ENCODE data around the gene CLGN. TPM values are rescaled to one million over a fixed set of nuclear protein-coding genes. Genes with fewer than 3 reads are reported as not detected.

The CLGN gene
- polyA plus RNA-seq, 1 donor (not counting 4 experiments of a cell fraction or from before 2014, with no cell fraction given) = not detected

GRCh38 chr4:140343303-140343702 is 84.1 kb downstream of the CLGN start:
- DNase-seq (ENCODE audit: low read depth, low spot score) = no peak
- no peaks in the 10 kb centered on the region for H3K4me1 ChIP-seq (ENCODE audit: control insufficient read depth, extremely low read depth, insufficient read depth, low read length)
- no peaks in the 10 kb centered on the region for H3K9me1 ChIP-seq (ENCODE audit: control insufficient read depth, extremely low read depth, insufficient read depth, low read length)
- H3K79me2 ChIP-seq (ENCODE audit: control insufficient read depth, insufficient read depth, low read length) = no peaks in the 10 kb centered on the region
- no peaks in the 10 kb centered on the region for H3K36me3 ChIP-seq (ENCODE audit: control insufficient read depth in 2 of 2, extremely low read depth in 1 of 2, insufficient read depth in 2 of 2, low read length in 2 of 2)
- dilution Hi-C loops (cut with MboI; ENCODE audit: extremely low pct_ligation_motif_present, low sequenced_read_pairs) = no loop called here
- H3K4me2 ChIP-seq (ENCODE audit: control insufficient read depth, extremely low read depth, insufficient read depth, low read depth, low read length) = peak overlapping the region; percentile 34
- TF ChIP-seq CTCF (optimal IDR thresholded peaks at IDR 0.05 in 1 of 3, IDR thresholded peaks at IDR 0.05 in 1 of 3, conservative IDR thresholded peaks at IDR 0.05 in 1 of 3; ENCODE audit: extremely low read depth in 1 of 3, insufficient read depth in 2 of 3, low read length in 3 of 3) (no peak), EZH2 (IDR thresholded peaks at IDR 0.05; ENCODE audit: low read length) (no peak)
- H4K20me1 ChIP-seq (ENCODE audit: control insufficient read depth, extremely low read depth, insufficient read depth, low read length) = no peaks in the 10 kb centered on the region
- H3K4me3 ChIP-seq (ENCODE audit: control insufficient read depth in 2 of 3, extremely low read depth in 1 of 3, insufficient read depth in 2 of 3, low read depth in 1 of 3, low read length in 3 of 3) = no peak overlapping the region
- H3K9ac ChIP-seq (ENCODE audit: control insufficient read depth, extremely low read depth, insufficient read depth, low read length) = no peak overlapping the region
- H3K9me3 ChIP-seq (ENCODE audit: control insufficient read depth, low read depth, low read length) = no peaks in the 10 kb centered on the region
- H2AFZ ChIP-seq (ENCODE audit: control insufficient read depth, low read length) = no peak overlapping the region
- H3K27ac ChIP-seq (ENCODE audit: control insufficient read depth, insufficient read depth, low read length) = no peak overlapping the region
- H3K27me3 ChIP-seq (ENCODE audit: control insufficient read depth, extremely low read depth, insufficient read depth, low read length) = peaks cover 3% of the 10 kb centered on the region
- FAIRE-seq = peak; percentile 39

- H3K4me3 ChIP-seq (ENCODE audit: control insufficient read depth in 2 of 3, extremely low read depth in 1 of 3, insufficient read depth in 2 of 3, low read depth in 1 of 3, low read length in 3 of 3) = no peak overlapping the region
- no peaks in the 10 kb centered on the region for H3K9me1 ChIP-seq (ENCODE audit: control insufficient read depth, extremely low read depth, insufficient read depth, low read length)
- no peak overlapping the region for H3K4me2 ChIP-seq (ENCODE audit: control insufficient read depth, extremely low read depth, insufficient read depth, low read depth, low read length)
- TF ChIP-seq EZH2 (IDR thresholded peaks at IDR 0.05; ENCODE audit: low read length) (no peak), CTCF (optimal IDR thresholded peaks at IDR 0.05 in 1 of 3, IDR thresholded peaks at IDR 0.05 in 1 of 3, conservative IDR thresholded peaks at IDR 0.05 in 1 of 3; ENCODE audit: extremely low read depth in 1 of 3, insufficient read depth in 2 of 3, low read length in 3 of 3) (no peak)
- H3K9ac ChIP-seq (ENCODE audit: control insufficient read depth, extremely low read depth, insufficient read depth, low read length) = no peak overlapping the region
- H3K36me3 ChIP-seq (ENCODE audit: control insufficient read depth in 2 of 2, extremely low read depth in 1 of 2, insufficient read depth in 2 of 2, low read length in 2 of 2) = no peaks in the 10 kb centered on the region
- no peak for FAIRE-seq
- no peaks in the 10 kb centered on the region for H3K4me1 ChIP-seq (ENCODE audit: control insufficient read depth, extremely low read depth, insufficient read depth, low read length)
- H4K20me1 ChIP-seq (ENCODE audit: control insufficient read depth, extremely low read depth, insufficient read depth, low read length) = no peaks in the 10 kb centered on the region
- peaks cover 3% of the 10 kb centered on the region for H3K27me3 ChIP-seq (ENCODE audit: control insufficient read depth, extremely low read depth, insufficient read depth, low read length)
- H3K79me2 ChIP-seq (ENCODE audit: control insufficient read depth, insufficient read depth, low read length) = no peaks in the 10 kb centered on the region
- H2AFZ ChIP-seq (ENCODE audit: control insufficient read depth, low read length) = no peak overlapping the region
- no peak for DNase-seq (ENCODE audit: low read depth, low spot score)
- H3K27ac ChIP-seq (ENCODE audit: control insufficient read depth, insufficient read depth, low read length) = no peak overlapping the region
- dilution Hi-C loops (cut with MboI; ENCODE audit: extremely low pct_ligation_motif_present, low sequenced_read_pairs) = no loop called here
- H3K9me3 ChIP-seq (ENCODE audit: control insufficient read depth, low read depth, low read length) = no peaks in the 10 kb centered on the region
Measured at GRCh38 chr4:140342620-140343019, 84.8 kb downstream of the CLGN start.

Other genes with a start within 250 kb of the CLGN start
- 47.2 to 92.1 TPM (median 49.9 TPM) in 3 replicates for gene SCOC, start 54.0 kb downstream of the CLGN start, polyA plus RNA-seq
- not detected in 3 replicates for gene MGAT4D, start 70.6 kb upstream of the CLGN start, polyA plus RNA-seq
- gene ELMOD2, start 96.5 kb upstream of the CLGN start, polyA plus RNA-seq = 11.8 to 21.9 TPM (median 15.1 TPM) in 3 replicates
- not detected in 3 replicates for gene UCP1, start 141.3 kb upstream of the CLGN start, polyA plus RNA-seq